Progenitor cell of endocrine pancreas (in vitro differentiated cells): ENCODE results near the gene SIGLEC12. TPM values are rescaled to one million over a fixed set of nuclear protein-coding genes. Genes with fewer than 3 reads are reported as not detected.

Experiments
- DNase-seq: peaks from one replicate; pipeline ENCODE4 v3.0.0; 2021; ENCODE audit warnings: low spot score; ENCODE audit not compliant: unreplicated experiment
- H3K27ac Mint-ChIP-seq: 2 replicates; pipeline ENCODE4 v1.8.0; 2021; ENCODE audit warnings: mild to moderate bottlenecking, moderate library complexity, mixed read lengths
- H3K27me3 Mint-ChIP-seq: 2 replicates; pipeline ENCODE4 v1.8.0; 2021; ENCODE audit warnings: mixed read lengths
- H3K36me3 Mint-ChIP-seq: 2 replicates; pipeline ENCODE4 v1.8.0; 2022; ENCODE audit warnings: mixed read lengths; ENCODE audit not compliant: insufficient read depth
- H3K4me1 Mint-ChIP-seq: 2 replicates; pipeline ENCODE4 v1.8.0; 2021; ENCODE audit warnings: low read depth, mixed read lengths
- H3K4me3 Mint-ChIP-seq: 2 replicates; pipeline ENCODE4 v1.8.0; 2021; ENCODE audit warnings: low read depth, mild to moderate bottlenecking, moderate library complexity, mixed read lengths
- H3K9me3 Mint-ChIP-seq: 2 replicates; pipeline ENCODE4 v1.8.0; 2021; ENCODE audit warnings: low read depth, mixed read lengths
- total RNA-seq: library from RNA; stranded (reverse); gene quantifications from 2 replicates; pipeline ENCODE4 v1.2.1, GENCODE V29; 2021
- TF ChIP-seq, protein P1 (sequence below): fragments of 200-600 bp; sonication (generic); IDR thresholded peaks from one replicate; pipeline ENCODE4 v1.5.0; 2021; ENCODE audit warnings: antibody characterized with exemption, mild to moderate bottlenecking; ENCODE audit not compliant: unreplicated experiment

Gene SIGLEC12
- total RNA-seq, 1 donor from 2014 or later: not detected

DNA sequence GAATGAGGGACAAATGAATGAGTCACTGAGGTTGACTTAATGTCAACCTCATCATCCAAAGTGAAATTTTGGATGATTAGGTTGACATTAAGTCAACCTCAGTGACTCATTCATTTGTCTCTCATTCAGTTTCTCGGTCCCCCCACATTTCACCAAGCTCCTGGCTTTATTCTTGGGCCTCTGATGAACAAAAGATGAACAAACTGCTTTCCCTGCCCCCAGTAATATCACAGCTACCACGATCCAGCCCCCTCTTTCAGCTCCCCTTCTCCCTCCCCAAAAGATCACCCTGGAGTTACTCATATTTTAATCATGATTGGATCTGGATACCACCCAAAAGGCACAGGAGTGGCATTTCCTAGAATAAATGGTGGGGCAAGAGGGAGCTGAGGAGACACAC is 12.5 kb downstream of the SIGLEC12 start:
- Mint-ChIP-seq H3K4me3 (no peak overlapping the region), H3K27me3 (peaks cover 19% of the 10 kb centered on the region), H3K27ac (no peak overlapping the region), H3K9me3 (peaks cover 13% of the 10 kb centered on the region), H3K4me1 (no peaks in the 10 kb centered on the region), H3K36me3 (no peaks in the 10 kb centered on the region)
- no peak for DNase-seq
- TF ChIP-seq, protein P1, sequence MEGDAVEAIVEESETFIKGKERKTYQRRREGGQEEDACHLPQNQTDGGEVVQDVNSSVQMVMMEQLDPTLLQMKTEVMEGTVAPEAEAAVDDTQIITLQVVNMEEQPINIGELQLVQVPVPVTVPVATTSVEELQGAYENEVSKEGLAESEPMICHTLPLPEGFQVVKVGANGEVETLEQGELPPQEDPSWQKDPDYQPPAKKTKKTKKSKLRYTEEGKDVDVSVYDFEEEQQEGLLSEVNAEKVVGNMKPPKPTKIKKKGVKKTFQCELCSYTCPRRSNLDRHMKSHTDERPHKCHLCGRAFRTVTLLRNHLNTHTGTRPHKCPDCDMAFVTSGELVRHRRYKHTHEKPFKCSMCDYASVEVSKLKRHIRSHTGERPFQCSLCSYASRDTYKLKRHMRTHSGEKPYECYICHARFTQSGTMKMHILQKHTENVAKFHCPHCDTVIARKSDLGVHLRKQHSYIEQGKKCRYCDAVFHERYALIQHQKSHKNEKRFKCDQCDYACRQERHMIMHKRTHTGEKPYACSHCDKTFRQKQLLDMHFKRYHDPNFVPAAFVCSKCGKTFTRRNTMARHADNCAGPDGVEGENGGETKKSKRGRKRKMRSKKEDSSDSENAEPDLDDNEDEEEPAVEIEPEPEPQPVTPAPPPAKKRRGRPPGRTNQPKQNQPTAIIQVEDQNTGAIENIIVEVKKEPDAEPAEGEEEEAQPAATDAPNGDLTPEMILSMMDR: no peak

GRCh38 chr19:51488491-51488890 is 13.1 kb downstream of the SIGLEC12 start:
- TF ChIP-seq, protein P1: no peak
- no peak for DNase-seq
- Mint-ChIP-seq H3K9me3 (peaks cover 13% of the 10 kb centered on the region), H3K27ac (no peak overlapping the region), H3K27me3 (peaks cover 13% of the 10 kb centered on the region), H3K4me3 (no peak overlapping the region), H3K36me3 (no peaks in the 10 kb centered on the region), H3K4me1 (no peaks in the 10 kb centered on the region)

GRCh38 chr19:51485960-51486660 is 15.5 kb downstream of the SIGLEC12 start:
- Mint-ChIP-seq H3K4me1 (no peaks in the 10 kb centered on the region), H3K4me3 (no peak overlapping the region), H3K9me3 (peaks cover 13% of the 10 kb centered on the region), H3K27me3 (peaks cover 3% of the 10 kb centered on the region), H3K27ac (no peak overlapping the region), H3K36me3 (no peaks in the 10 kb centered on the region)
- no peak for DNase-seq
- TF ChIP-seq, protein P1: no peak

DNA sequence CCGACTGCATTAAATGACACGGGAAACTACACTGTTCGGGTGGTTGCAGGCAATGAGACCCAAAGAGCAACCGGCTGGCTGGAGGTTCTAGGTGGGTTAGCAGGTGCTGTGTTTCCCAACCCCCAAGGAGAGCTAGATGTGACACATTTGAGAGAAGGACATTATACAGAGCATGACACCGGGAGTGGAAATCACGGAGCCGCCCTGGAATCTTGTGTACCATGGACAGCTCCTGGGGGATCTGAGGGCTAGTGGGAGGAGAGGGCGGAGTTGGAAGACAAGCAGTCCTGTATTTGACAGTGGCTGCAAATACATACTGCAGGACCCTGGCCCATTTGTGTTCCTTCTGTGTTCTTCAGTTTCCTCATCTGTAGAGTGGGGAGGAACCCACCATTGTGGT is 21.0 kb downstream of the SIGLEC12 start:
- Mint-ChIP-seq H3K9me3 (peaks cover 5% of the 10 kb centered on the region), H3K4me3 (no peak overlapping the region)

GRCh38 chr19:51479531-51480331 is 21.9 kb downstream of the SIGLEC12 start:
- TF ChIP-seq, protein P1: no peak
- Mint-ChIP-seq H3K9me3 (no peaks in the 10 kb centered on the region), H3K4me3 (no peak overlapping the region), H3K27me3 (peaks cover 20% of the 10 kb centered on the region), H3K27ac (no peak overlapping the region), H3K4me1 (peaks cover 1% of the 10 kb centered on the region), H3K36me3 (no peaks in the 10 kb centered on the region)
- DNase-seq: no peak

More for the DNA sequence above, 21.0 kb downstream of the SIGLEC12 start:
- Mint-ChIP-seq H3K36me3 (no peaks in the 10 kb centered on the region), H3K4me1 (no peaks in the 10 kb centered on the region), H3K27ac (no peak overlapping the region), H3K27me3 (peaks cover 19% of the 10 kb centered on the region)
- TF ChIP-seq, protein P1: no peak
- peak; percentile 37 for DNase-seq
